ENCODE measurements around the gene SCGB1D2.

DNA sequence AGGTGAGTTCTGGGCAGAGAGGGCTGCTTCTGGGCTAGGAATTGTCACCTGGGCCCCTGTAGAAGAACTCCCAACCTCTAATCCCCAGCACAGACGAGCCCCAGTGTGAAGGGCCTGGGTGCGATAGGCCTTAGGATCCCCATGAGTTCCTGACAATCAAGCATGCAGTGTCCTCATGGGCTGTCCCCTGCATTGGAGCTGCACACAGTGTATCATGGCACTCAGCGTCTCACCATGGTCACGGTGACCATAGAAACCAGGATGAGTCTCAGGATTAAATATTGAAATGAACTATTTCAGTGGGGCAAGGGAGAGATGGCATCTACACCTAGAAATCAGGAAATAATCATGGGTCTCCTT, 33.3 kb upstream of the SCGB1D2 start:
- TF ChIP-seq BHLHE40 (IDR thresholded peaks at IDR 0.05; ENCODE audit: borderline replicate concordance) (no peak), TARDBP (IDR thresholded peaks at IDR 0.05) (no peak), FOXM1 (IDR thresholded peaks at IDR 0.05; ENCODE audit: borderline replicate concordance) (no peak), SP1 (IDR thresholded peaks at IDR 0.05) (no peak), FOXK2 (IDR thresholded peaks at IDR 0.05) (no peak), SUZ12 (IDR thresholded peaks at IDR 0.05) (no peak), FOXA1 (IDR thresholded peaks at IDR 0.05) (no peak), ELF4 (IDR thresholded peaks at IDR 0.05) (no peak), ARNT (IDR thresholded peaks at IDR 0.05) (no peak), NFRKB (IDR thresholded peaks at IDR 0.05) (no peak)
- TF ChIP-seq, protein P1, sequence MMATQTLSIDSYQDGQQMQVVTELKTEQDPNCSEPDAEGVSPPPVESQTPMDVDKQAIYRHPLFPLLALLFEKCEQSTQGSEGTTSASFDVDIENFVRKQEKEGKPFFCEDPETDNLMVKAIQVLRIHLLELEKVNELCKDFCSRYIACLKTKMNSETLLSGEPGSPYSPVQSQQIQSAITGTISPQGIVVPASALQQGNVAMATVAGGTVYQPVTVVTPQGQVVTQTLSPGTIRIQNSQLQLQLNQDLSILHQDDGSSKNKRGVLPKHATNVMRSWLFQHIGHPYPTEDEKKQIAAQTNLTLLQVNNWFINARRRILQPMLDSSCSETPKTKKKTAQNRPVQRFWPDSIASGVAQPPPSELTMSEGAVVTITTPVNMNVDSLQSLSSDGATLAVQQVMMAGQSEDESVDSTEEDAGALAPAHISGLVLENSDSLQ (IDR thresholded peaks at IDR 0.05), result no peak
